Measurements from ENCODE around the gene HLA-DOB.
A peak's percentile ranks its signal among the peaks of the same experiment; 100 is the strongest.

The HLA-DOB gene

GRCh38 chr6:32843979-32844838, 27.4 kb upstream of the HLA-DOB start, which contains the start of gene PSMB8:
Gene PSMB8 (minus strand): TSS chr6:32844047. CDS start chr6:32843996, 51 bp downstream.
- DNase-seq (ENCODE audit: extremely low read depth in 1 of 2, low read depth in 1 of 2), result peak; percentile 89 to 99

DNA sequence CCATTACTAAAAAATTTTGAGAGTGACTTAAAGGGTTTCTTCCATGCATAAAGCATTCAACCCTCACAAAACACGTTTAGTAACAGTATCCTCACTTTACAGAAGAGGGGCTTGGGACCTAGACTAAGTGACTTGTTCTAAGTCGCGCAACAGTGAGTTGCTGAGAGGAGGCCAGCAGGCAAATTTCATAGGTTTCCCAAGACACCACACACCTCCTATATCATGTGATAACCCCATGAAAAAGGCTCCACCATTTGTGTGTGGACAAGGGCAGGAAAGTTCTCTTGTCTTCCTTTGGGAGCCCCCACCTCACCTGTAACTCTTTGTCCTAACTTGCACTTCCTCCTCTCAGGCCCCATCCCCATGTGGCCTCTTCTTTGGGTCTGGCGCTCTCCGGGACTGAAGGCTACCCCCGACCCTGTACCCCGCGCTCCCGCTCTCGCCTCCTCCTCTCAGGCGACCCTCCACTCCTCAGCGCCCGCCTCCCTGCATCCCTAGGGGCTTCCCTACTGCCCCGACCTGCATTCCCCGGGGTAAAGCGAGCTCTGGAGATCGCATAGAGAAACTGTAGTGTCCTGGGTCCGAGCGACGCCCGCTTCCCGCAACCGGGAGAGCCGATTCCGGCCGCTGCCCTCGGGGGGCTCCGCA, 26.7 kb upstream of the HLA-DOB start:
- no peak for DNase-seq (ENCODE audit: extremely low read depth in 1 of 2, low read depth in 1 of 2)

GRCh38 chr6:32842690-32843089, 25.9 kb upstream of the HLA-DOB start:
- no peak for DNase-seq (ENCODE audit: extremely low read depth in 1 of 2, low read depth in 1 of 2)

DNA sequence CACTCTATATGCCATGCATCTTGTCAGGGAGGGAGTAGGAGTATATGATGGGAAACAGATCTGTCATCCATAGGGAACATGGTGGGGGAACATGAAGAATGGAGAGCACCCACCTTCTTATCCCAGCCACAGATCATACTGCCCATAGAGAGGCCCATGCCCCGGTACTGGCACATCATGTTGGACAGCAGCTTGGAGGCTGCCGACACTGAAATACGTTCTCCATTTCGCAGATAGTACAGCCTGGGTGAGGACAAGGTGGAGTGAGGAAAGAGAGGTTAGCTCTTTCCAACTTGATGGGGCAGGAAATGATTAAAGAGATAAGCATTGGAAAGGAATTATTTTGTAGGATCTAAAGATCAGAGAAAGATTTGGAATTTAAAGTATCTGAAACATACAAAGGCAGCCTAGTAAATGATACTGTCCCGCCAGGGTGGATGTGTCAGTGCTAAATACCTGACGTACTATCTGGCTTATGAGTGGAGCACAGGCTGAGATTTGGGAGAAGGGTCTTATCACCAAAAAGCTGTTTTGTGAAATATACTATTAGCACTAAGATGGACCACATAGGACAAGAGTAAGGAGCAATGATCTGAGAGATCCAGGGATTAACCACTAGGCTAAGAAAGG, 25.3 kb upstream of the HLA-DOB start:
- no peak for DNase-seq (ENCODE audit: extremely low read depth in 1 of 2, low read depth in 1 of 2)

DNA sequence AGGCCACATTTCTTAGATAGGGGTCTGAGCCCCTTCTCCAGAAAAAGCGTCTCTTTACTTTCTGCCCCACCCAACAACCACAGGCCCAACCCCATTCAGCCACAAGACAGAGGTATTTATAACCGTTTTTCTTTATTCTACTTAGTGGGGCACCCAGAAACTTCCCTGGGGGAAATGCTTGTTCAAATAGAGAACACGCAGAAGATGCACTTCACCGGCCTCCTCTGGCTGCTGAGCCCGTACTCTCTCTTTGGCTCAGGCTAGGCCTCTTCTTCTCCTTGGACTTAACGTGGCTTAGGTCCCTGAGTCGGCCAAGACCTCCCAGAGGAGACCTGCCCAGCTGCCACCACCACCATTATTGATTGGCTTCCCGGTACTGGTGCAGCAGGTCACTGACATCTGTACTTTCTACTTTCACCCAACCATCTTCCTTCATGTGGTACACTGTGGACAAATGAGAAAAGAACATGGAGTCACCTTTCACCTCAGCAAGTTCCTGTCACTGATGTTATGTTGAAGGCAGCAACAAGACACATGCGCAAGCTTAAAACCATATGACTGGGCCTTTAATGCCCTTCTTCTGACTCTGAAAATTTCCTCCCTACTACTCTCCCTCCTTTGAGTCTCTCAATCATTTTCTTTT, 23.9 kb upstream of the HLA-DOB start:
- DNase-seq (ENCODE audit: extremely low read depth in 1 of 2, low read depth in 1 of 2), result peak in 1 of 2 donors; percentile 50

DNA sequence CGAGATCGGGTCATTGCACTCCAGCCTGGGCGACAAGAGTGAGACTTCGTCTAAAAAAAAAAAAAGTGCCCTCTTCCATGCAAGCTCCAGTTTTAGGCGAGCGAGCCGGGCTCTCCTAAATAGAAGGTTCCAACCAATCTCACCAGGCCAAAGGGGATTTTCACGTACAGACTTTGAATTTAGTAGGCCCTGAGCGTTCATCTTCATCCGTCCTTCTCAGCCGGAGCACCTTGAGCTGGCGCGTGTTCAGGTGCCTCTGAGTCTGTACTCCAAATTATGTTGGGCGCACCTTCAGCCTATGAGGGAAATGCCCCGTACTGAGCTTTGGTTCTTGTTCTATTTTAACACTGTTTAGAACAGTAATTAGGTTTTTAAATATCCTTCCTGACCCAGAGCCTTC, 22.6 kb upstream of the HLA-DOB start:
- no peak for DNase-seq (ENCODE audit: extremely low read depth in 1 of 2, low read depth in 1 of 2)

DNA sequence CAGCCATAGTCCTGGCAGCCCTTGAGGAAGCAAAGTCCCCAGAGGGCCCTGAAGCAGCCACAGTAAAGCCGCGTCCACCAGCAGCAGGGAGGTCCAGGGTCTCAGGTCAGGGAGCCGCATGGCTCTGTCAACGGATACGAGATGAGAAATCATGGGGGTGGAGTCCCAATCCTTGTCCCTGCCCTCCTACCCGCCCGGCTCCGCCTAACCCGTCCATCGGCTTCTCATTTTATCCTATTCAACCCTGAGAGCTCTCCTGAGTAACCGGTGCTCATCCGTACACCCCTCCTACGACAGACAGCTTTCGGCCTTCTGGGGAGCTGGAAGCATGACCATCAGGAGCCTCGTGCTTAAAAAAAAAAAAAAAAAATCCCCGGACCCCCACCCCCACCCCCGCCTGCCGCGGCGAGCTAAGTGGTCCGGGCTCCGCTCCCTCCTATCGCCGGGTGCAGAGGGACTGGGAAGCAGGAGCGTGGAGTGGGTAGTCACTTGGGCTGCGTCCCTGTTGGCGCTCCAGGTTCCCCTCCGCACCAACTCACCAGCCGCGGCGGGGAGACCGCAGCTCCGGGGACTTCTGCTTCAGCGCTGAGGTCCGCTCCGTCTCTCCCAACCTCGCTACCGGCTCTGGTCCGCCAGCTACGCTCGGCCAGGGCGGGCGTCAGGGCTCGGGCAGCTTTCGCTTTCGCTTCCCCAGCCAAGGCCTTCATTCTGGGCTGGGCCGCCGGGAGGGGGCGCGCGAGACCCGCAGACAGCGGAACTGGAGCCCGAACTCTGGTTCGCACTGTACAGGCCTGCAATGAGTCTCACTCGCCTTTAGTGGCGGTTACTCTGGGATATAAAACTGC, 21.5 kb upstream of the HLA-DOB start, which contains the start of gene TAP2:
Gene TAP2, minus strand, starts transcription at position 626 of the 845 bp plus-strand sequence. Its CDS starts 506 bp downstream, at position 120.
- DNase-seq (ENCODE audit: extremely low read depth in 1 of 2, low read depth in 1 of 2), result peak; percentile 93

- no peak for DNase-seq (ENCODE audit: extremely low read depth in 1 of 2, low read depth in 1 of 2)
Measured at GRCh38 chr6:32837651-32838113, 20.9 kb upstream of the HLA-DOB start.

- no peak for DNase-seq (ENCODE audit: extremely low read depth in 1 of 2, low read depth in 1 of 2)
Measured at GRCh38 chr6:32836873-32837272, 20.1 kb upstream of the HLA-DOB start.

GRCh38 chr6:32835167-32835893, 18.5 kb upstream of the HLA-DOB start:
- DNase-seq (ENCODE audit: extremely low read depth in 1 of 2, low read depth in 1 of 2), result no peak

DNA sequence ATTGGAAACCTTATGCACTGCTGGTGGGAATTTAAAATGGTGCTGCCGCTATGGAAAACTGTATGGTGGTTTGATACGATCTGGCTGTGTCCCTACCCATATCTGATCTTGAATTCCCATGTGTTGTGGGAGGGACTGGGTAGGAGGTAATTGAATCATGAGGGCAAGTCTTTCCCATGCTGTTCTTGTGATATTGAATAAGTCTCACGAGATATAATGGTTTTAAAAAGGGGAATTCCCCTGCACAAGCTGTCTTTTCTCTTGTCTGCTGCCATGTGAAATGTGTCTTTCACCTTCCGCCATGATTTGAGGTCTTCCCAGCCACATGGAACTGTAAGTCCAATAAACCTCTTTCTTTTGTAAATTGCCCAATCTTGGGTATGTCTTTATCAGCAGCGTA, 16.9 kb upstream of the HLA-DOB start:
- no peak for DNase-seq (ENCODE audit: extremely low read depth in 1 of 2, low read depth in 1 of 2)

DNA sequence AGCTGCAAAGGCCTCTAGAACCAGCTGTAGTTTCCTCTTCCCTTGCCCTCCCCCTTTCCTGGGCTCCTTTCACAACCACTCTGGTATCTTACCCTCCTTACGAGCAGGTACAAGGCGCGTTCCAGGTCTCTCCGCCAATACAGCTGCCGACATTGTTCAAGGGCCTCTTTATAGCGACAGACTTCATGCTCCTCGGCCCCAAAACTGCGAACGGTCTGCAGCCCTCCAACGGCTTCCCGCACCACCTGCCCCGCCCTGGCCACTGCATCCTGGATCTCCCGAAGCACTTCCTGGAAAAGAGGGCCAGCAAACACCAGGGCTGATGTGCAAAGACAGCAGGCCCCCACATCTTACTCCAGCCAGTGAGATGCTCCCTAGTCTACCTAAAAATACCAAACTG, 15.7 kb upstream of the HLA-DOB start:
- no peak for DNase-seq (ENCODE audit: extremely low read depth in 1 of 2, low read depth in 1 of 2)

DNA sequence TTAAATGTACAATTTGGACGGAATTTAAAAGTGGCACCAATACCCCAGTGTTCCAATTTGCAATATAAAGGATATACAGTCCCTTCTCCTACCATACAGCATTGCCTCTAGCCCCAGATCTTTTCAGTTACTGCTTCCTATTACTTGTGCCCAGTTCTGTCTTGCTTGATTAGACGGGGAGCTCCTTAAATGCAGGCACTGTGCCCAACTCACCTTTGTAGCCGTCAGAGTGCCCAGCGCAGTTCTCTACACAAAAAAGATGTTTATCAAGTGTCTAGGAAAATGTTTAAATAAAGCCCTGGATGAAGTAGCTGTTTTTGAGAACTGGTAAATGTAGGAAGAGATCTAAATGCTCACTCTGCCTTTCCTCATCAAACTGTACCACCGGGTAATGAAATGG, 14.1 kb upstream of the HLA-DOB start:
- no peak for DNase-seq (ENCODE audit: extremely low read depth in 1 of 2, low read depth in 1 of 2)

GRCh38 chr6:32830017-32830416, 13.2 kb upstream of the HLA-DOB start:
- DNase-seq (ENCODE audit: extremely low read depth in 1 of 2, low read depth in 1 of 2), result no peak

- no peak for DNase-seq (ENCODE audit: extremely low read depth in 1 of 2, low read depth in 1 of 2)
Measured at GRCh38 chr6:32829495-32829894, 12.7 kb upstream of the HLA-DOB start.

DNA sequence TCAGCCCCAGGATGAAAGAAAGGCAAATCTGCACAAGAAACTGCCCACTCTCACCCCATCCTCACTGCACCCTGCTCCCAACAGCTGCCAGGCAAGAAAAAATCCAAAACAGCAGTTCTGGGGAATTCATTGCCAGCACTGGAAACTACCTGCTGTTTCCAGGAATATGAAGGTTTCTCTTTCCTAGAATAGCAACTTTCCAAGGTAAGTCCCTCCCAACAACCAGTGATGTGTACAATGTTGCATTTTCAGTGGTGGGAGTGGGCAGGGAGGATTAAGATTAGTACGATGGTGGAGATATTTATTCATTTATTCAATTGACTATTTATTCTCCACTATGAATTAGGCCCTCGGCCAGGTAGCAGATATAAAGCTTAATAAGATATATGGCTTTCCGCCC, 10.2 kb upstream of the HLA-DOB start:
- no peak for DNase-seq (ENCODE audit: extremely low read depth in 1 of 2, low read depth in 1 of 2)

DNA sequence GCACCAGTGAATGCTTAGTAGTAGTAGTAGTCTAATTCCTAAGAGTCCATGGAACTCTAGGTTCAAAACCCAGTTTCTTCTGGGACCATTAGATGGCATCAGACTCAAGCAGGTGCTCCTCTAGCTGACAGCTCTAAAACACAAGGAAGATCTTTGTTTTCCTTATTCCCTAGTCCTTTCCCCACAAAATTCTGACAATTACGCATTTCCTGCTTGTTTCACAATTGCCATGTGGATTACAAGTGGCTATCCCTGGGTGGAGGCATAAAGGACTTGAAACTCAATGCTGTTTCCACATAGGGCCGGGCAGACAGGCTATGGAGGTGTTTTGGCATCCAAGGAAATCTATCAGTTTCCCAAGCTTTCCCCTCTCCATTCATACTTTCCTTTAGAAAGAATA, 9.2 kb upstream of the HLA-DOB start:
- no peak for DNase-seq (ENCODE audit: extremely low read depth in 1 of 2, low read depth in 1 of 2)

DNA sequence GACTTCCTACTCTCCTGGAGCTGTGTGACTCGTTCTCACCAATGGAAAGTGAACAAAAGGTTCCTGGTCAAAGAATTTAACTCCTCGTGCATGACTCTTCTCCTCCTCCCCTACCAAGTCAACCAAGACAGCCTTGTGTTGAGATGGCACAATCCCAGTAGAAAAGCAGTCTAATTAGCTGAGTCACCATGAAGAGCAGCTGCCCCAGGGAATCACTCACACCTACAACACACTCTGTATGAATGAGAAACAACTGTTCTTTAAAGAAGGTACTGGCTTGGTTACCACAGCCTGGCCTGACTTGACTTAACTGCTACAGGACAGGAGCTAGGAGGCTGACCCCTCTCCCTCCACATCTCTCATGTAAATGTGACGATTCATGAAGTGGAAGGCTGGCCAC, 2.9 kb upstream of the HLA-DOB start:
- no peak for DNase-seq (ENCODE audit: extremely low read depth in 1 of 2, low read depth in 1 of 2)

- no peak for DNase-seq (ENCODE audit: extremely low read depth in 1 of 2, low read depth in 1 of 2)
Measured at GRCh38 chr6:32818867-32819266, 2.1 kb upstream of the HLA-DOB start.
